HG03135 (cell line): ENCODE measurements around the gene PIK3R2.
"Not testable (repeated sequence)": the region's sequence is repeated elsewhere in the genome, so short reads cannot be mapped to it uniquely, and the experiment has no call there.

Experiments
- ATAC-seq: cut with Tn5 transposase; IDR thresholded peaks from one replicate; pipeline ENCODE4 v1.9.1; 2021; ENCODE audit warnings: mild to moderate bottlenecking, moderate library complexity; ENCODE audit not compliant: unreplicated experiment

Gene PIK3R2

GRCh38 chr19:18152817-18153555 is at the start of gene PIK3R2:
Gene PIK3R2, plus strand, starts transcription at chr19:18153163. Its CDS starts 2,717 bp downstream, at chr19:18155880.
- ATAC-seq: peak; percentile 73

DNA sequence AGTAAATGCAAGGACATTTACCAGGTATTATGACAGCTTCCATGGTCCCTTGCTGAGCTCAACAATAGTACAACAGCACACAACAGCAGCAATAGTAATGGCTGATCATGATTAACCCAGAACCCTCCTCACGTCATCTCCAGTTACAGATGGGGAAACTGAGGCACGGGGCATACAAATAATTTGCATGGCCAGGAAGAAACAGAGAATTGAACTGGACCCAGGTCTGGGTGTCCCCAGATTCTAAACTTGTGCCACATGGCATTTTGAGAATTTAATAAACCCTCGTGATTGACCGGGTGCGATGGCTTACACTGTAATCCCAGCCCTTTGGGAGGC is 48.2 kb upstream of the PIK3R2 start:
- ATAC-seq: no peak

DNA sequence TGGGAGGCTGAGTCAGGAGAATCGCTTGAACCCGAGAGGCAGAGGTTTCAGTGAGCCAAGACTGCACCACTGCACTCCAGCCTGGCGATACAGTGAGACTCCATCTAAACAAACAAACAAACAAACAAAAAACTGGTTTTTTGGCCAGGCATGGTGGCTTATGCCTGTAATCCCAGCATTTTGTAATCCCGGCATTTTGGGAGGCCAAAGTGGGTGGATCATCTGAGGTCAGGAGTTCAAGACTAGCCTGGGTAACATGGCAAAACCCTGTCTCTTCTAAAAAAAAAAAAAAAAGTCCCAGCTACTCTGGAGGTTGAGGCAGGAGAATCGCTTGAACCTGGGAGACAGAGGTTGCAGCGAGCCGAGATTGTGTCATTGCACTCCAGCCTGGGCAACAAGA is 47.7 kb upstream of the PIK3R2 start:
- ATAC-seq: not testable (repeated sequence)

- ATAC-seq: no peak
Observed at GRCh38 chr19:18107235-18107634, 45.7 kb upstream of the PIK3R2 start.

- no peak for ATAC-seq
Observed at GRCh38 chr19:18108897-18109296, 44.1 kb upstream of the PIK3R2 start.

- no peak for ATAC-seq
Observed at GRCh38 chr19:18109341-18109732, 43.6 kb upstream of the PIK3R2 start.

DNA sequence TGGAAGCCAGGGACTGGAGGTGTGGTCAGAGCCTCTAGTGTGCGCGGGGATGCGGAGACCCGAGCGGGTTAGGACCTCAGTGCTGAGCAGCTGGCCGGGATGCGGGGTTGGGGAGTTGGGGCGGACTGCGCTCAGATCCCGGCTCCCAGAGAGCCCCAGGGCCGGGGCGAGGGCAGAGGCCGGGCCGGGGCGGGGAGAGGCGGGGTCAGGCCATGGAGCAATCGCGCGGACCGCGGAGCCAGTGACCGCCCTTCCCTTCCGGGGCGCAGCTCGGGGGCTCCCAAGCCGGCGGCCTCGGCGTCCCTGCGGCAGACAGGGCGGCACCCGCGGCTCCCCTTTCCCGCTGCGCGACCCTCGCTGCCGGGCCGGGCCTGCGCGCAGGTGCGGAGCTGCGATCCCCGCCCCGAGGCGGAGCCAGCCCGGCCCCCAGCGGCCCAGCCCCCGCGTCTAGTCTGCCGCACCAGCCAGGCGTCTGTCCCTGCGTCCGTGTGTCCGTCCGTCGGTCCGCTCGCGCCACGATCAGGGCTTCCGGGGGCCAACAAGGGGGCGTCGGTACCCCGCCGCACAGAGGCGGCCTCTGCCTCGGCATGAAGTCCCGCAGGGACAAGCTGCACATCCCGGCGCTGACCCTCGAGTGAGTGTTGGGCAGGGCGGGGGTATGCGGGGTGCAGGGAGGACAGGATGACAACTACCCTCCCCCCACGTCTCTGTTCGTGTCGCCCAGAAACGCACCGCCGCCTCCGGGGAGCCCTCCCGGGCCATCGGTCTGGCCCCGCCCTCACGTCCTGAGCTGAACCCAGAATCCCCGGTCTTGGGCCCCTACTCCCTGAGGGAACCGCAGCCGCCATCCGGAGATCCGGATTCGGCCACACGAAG is 43.0 kb upstream of the PIK3R2 start:
- ATAC-seq: no peak

DNA sequence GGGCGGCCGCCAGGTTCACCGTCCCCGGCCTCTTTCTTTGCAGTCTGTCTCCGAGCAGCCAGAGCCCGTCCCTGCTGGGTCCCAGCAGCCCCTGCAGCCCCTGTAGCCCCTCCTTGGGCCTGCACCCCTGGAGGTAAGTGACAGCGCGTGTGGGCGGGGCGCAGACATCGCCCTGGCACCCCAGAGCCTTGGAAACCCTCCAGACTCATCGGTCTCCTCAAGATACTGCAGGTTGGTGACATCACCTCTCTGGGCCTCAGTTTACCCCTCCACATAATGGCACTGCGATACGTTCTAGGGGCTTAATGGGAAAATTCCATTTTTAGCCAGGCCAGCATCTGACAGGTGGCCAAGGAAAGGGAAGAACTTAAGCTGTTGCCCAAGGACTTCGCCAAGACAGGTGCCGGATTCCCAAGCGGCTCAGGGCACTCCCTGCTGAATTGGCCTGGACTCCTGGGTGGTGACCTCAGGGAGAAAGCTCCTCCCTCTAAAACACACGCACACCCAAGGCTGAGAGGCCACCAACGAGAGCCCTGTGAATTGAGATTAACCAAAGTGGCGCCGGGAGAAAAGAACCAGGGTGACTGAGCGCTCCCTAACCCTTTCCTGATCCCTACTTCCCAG is 42.2 kb upstream of the PIK3R2 start:
- ATAC-seq: no peak

- no peak for ATAC-seq
Observed at GRCh38 chr19:18112989-18113478, 39.9 kb upstream of the PIK3R2 start.

DNA sequence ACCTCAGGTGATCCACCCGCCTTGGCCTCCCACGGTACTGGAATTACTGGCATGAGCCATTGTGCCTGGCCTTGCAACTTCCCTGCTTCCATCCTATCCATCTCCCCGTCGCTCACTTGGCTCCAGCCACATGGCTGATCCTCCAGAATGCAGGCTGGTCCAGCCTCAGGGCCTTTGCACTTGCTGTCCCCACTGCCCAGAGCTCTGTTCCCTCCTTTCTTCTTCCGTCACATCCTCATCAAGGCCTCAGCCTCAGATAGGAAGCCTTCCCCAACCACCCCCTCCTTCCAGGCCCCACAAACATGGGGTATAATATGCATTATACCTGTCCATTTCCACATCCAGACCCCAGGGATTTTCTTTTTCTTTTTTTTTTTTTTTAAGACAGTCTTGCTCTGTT is 39.1 kb upstream of the PIK3R2 start:
- ATAC-seq: no peak

GRCh38 chr19:18114483-18114882 is 38.5 kb upstream of the PIK3R2 start:
- ATAC-seq: no peak

DNA sequence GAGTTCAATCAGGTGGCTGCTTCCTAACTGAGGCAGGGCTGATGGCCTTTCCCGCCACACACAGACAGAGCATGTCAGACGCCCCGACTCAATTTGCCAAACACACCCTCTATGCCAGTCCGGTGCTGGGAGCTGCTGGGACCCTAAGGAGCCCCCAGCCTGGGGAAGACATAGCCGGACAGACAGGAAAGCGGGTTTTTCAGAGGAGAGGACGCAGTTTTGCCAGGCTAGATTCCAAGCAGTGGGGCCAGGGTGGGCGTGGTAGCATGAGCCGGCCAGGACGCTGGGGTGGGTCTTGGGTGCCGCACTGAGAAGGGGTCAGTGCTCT is 35.6 kb upstream of the PIK3R2 start:
- no peak for ATAC-seq

GRCh38 chr19:18117692-18118378 is 35.1 kb upstream of the PIK3R2 start:
- ATAC-seq: peak; percentile 75

DNA sequence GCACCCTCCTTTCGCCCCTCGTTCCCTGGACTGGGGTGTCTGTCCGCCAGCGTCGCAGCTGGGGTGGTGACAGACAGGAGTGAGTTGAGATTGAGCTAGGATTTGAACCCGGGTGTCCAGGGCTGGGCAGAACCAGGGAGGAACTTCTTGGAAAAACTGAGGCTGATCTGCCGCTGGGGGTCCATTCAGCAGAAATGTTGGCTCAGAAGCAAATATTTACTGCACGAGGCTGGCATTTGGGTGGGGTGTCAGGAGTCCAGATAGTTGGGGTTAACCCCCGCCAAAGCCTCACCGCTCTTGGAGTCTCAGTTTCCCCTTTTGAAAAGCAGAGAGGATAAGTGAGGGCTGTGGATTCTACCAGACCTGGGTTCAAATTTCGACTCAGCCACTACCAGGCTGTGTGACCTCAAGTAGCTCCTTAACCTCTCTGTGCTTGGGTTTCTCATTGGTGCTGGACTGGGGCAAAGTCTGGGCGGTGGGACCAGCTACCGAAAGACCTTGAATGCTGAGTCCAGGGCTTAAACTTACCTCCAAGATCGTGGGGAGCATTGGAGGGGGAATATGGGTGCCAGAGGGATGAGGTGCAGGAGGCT is 34.4 kb upstream of the PIK3R2 start:
- no peak for ATAC-seq

GRCh38 chr19:18119013-18119716 is 33.8 kb upstream of the PIK3R2 start:
- no peak for ATAC-seq

DNA sequence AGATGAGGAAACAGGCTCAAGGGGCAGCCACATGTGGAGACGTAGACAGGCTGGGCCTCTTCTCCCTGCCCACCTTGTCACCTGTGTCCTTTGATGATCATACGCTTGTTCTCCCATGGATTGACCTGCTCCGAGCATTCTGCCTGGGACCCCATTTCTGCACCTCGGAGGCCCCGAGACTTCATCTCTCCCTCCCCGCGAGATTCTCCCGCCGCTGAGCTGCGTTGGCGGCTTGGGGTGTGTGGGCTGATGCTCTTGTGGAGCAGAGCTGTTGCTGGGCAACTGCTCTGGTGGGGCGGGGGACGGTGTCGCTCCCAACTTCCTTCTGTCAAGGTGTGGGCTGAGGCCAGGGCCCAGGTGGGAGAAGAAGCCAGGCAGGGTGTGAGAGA is 33.3 kb upstream of the PIK3R2 start:
- no peak for ATAC-seq

GRCh38 chr19:18120127-18120526 is 32.8 kb upstream of the PIK3R2 start:
- no peak for ATAC-seq

- no peak for ATAC-seq
Observed at GRCh38 chr19:18121166-18121565, 31.8 kb upstream of the PIK3R2 start.

DNA sequence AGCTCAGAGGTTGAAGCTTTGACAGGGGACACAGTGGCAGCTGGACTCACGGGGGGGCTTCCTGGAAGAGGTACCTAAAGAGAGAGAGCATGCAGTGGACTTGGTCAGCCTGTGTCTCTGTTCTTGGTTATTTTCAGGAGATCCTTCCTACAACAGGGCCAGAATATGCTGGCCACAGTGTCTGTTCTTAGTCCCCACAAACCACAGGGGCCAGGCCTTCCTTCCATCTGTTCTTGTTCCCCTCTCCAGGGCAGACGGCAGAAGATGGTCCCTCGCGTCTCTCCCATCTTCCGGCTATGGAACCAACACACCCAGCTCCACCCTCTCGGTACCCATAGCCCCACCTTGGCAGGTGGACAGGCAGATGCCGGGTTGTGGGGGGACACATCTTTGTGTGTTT is 30.5 kb upstream of the PIK3R2 start:
- ATAC-seq: no peak
